Neutrophil (primary cell): Measurements from ENCODE around the gene DAPK1.

Experiments used
- H3K27ac ChIP-seq: fragments of 200-600 bp; sonication (generic); 2 replicates; pipeline ENCODE4 v1.5.1; 2016; ENCODE audit warnings: mild to moderate bottlenecking, moderate library complexity
- H3K27me3 ChIP-seq: fragments of 200-600 bp; sonication (generic); 2 replicates; pipeline ENCODE4 v1.6.0; 2016; ENCODE audit warnings: mild to moderate bottlenecking
- H3K36me3 ChIP-seq: fragments of 200-600 bp; sonication (generic); 2 replicates; pipeline ENCODE4 v1.5.1; 2017
- H3K4me1 ChIP-seq, 2 experiments: fragments of 200-600 bp in 1 of 2; sonication (generic) in 1 of 2; 1 replicate in 1 of 2; 2 replicates in 1 of 2; pipeline versions ENCODE4 v1.5.1 to v1.6.1; 2013 to 2016; ENCODE audit warnings: low read depth in 1 of 2, low read length in 1 of 2, mild to moderate bottlenecking in 1 of 2, moderate library complexity in 1 of 2; ENCODE audit not compliant: control insufficient read depth in 1 of 2, insufficient read depth in 1 of 2
- H3K4me3 ChIP-seq, 2 experiments: fragments of 200-600 bp in 1 of 2; sonication (generic) in 1 of 2; 1 replicate in 1 of 2; 2 replicates in 1 of 2; pipeline ENCODE4 v1.5.1; 2013 to 2016; ENCODE audit warnings: low read depth in 1 of 2, low read length in 1 of 2, mild to moderate bottlenecking in 1 of 2, moderate library complexity in 1 of 2
- H3K9me3 ChIP-seq: fragments of 200-600 bp; sonication (generic); 2 replicates; pipeline ENCODE4 v1.5.1; 2016
- CTCF ChIP-seq: fragments of 200-600 bp; sonication (generic); IDR thresholded peaks from 2 replicates; pipeline ENCODE4 v1.5.1; 2016; ENCODE audit warnings: antibody characterized with exemption

The DAPK1 gene

GRCh38 chr9:87524061-87524460, 26.4 kb downstream of the DAPK1 start:
- TF ChIP-seq CTCF: no peak
- no peaks in the 10 kb centered on the region for H3K36me3 ChIP-seq
- no peak overlapping the region for H3K4me3 ChIP-seq
- H3K9me3 ChIP-seq: no peaks in the 10 kb centered on the region
- H3K4me1 ChIP-seq: peaks cover 4 to 6% of the 10 kb centered on the region in 2 experiments
- H3K27me3 ChIP-seq: peaks cover 4% of the 10 kb centered on the region
- H3K27ac ChIP-seq: no peak overlapping the region

GRCh38 chr9:87525546-87526303, 28.1 kb downstream of the DAPK1 start:
- Histone ChIP-seq H3K36me3 (no peaks in the 10 kb centered on the region), H3K27me3 (peaks cover 4% of the 10 kb centered on the region), H3K4me1 (peaks cover 12 to 14% of the 10 kb centered on the region in 2 experiments), H3K4me3 (no peak overlapping the region), H3K9me3 (no peaks in the 10 kb centered on the region), H3K27ac (no peak overlapping the region)
- TF ChIP-seq CTCF: no peak

GRCh38 chr9:87527211-87527916, 29.7 kb downstream of the DAPK1 start:
- H3K36me3 ChIP-seq: no peaks in the 10 kb centered on the region
- TF ChIP-seq CTCF: no peak
- H3K4me1 ChIP-seq: peaks cover 12 to 14% of the 10 kb centered on the region in 2 experiments
- H3K27ac ChIP-seq: no peak overlapping the region
- H3K9me3 ChIP-seq: no peaks in the 10 kb centered on the region
- no peaks in the 10 kb centered on the region for H3K27me3 ChIP-seq
- H3K4me3 ChIP-seq: no peak overlapping the region

- Histone ChIP-seq H3K4me3 (no peak overlapping the region), H3K36me3 (no peaks in the 10 kb centered on the region), H3K9me3 (no peaks in the 10 kb centered on the region), H3K4me1 (peaks cover 12 to 14% of the 10 kb centered on the region in 2 experiments), H3K27me3 (no peaks in the 10 kb centered on the region), H3K27ac (no peak overlapping the region)
- TF ChIP-seq CTCF: no peak
These were observed 31.3 kb downstream of the DAPK1 start for GRCh38 chr9:87528969-87529368.

- Histone ChIP-seq H3K4me1 (peaks cover 12 to 14% of the 10 kb centered on the region in 2 experiments), H3K27ac (no peak overlapping the region), H3K9me3 (no peaks in the 10 kb centered on the region), H3K4me3 (no peak overlapping the region), H3K36me3 (no peaks in the 10 kb centered on the region), H3K27me3 (no peaks in the 10 kb centered on the region)
- no peak for TF ChIP-seq CTCF
These were observed 32.0 kb downstream of the DAPK1 start for GRCh38 chr9:87529671-87530070.
